Spleen (tissue), 11 donors: ENCODE measurements around the gene ECI1. TPM values are rescaled to one million over a fixed set of nuclear protein-coding genes. Genes with fewer than 3 reads are reported as not detected.

Experiments used
- DNase-seq: peaks from one replicate; pipeline ENCODE4 v3.0.0-alpha.2; 2020
- H3K27ac ChIP-seq, 8 donors: fragments of 200-600 bp; sonication (generic) in 7 of 8; 1 replicate in 4 of 8; 2 replicates in 4 of 8; pipeline versions ENCODE4 v1.5.0 to v1.8.0; 2016 to 2021; ENCODE audit warnings: inconsistent platforms in 4 of 8, mild to moderate bottlenecking in 4 of 8, moderate library complexity in 1 of 8
- H3K27me3 ChIP-seq, 7 donors: fragments of 200-600 bp; sonication (generic) in 6 of 7; replicated peaks in 1 of 7; 1 replicate in 4 of 7; 2 replicates in 3 of 7; pipeline versions ENCODE4 v1.5.0 to v1.8.0; 2016 to 2021; ENCODE audit warnings: inconsistent platforms in 3 of 7, mild to moderate bottlenecking in 1 of 7
- H3K36me3 ChIP-seq, 6 donors: fragments of 200-600 bp; sonication (generic) in 5 of 6; 1 replicate in 4 of 6; 2 replicates in 2 of 6; pipeline versions ENCODE4 v1.5.0 to v1.8.0; 2016 to 2021; ENCODE audit warnings: inconsistent platforms in 2 of 6
- H3K4me1 ChIP-seq, 6 donors: fragments of 200-600 bp; sonication (generic) in 5 of 6; 1 replicate in 3 of 6; 2 replicates in 3 of 6; pipeline versions ENCODE4 v1.5.0 to v1.8.0; 2016 to 2021; ENCODE audit warnings: inconsistent platforms in 3 of 6
- H3K4me3 ChIP-seq, 8 donors: fragments of 200-600 bp; sonication (generic) in 7 of 8; 1 replicate in 4 of 8; 2 replicates in 4 of 8; pipeline versions ENCODE4 v1.5.0 to v1.8.0; 2016 to 2021; ENCODE audit warnings: inconsistent platforms in 4 of 8, mild to moderate bottlenecking in 4 of 8, moderate library complexity in 2 of 8
- H3K9me3 ChIP-seq, 8 donors: fragments of 200-600 bp; sonication (generic) in 7 of 8; 1 replicate in 4 of 8; 2 replicates in 4 of 8; pipeline versions ENCODE4 v1.5.0 to v1.8.0; 2016 to 2021; ENCODE audit warnings: inconsistent platforms in 4 of 8
- POLR2A ChIP-seq, 3 donors: fragments of 450-650 bp; IDR thresholded peaks; one replicate each; pipeline ENCODE4 v1.5.1; 2017; ENCODE audit warnings: antibody characterized with exemption in 3 of 3, mild to moderate bottlenecking in 1 of 3
- POLR2AphosphoS5 ChIP-seq, 3 donors: sonication (generic); formaldehyde crosslinking; IDR thresholded peaks; one replicate each; pipeline ENCODE4 v1.5.1; 2017; ENCODE audit warnings: antibody characterized with exemption in 3 of 3
- WGBS, 5 donors: extraction: QIAGEN DNeasy Blood & Tissue Kit in 3 of 5; methylation state at CpG; one replicate each; pipeline versions ENCODE4 v1.1.5 to v1.1.7; 2013 to 2018; 5-methylcytosine and 5-hydroxymethylcytosine counted together
- intact Hi-C: fragments of 100-400 bp; cut with DNase I; formaldehyde crosslinking; loops from one replicate; pipeline ENCODE4 v1.15.0; 2023; ENCODE audit warnings: low total_unique reads
- polyA plus RNA-seq, 3 donors: library from polyadenylated mRNA; stranded (reverse); fragments of 200-250 nt; gene quantifications; one replicate each; pipeline ENCODE4 v1.2.1, GENCODE V29; 2013
- total RNA-seq, 7 donors: library from RNA; depleted of rRNA in 3 of 7; stranded (reverse); fragments of >200 nt in 3 of 7; fragmentation: NEBNext Ultra II Directional in 4 of 7; extraction: Animal tissue kit (Norgen Biotek cat#: 25700) in 4 of 7; gene quantifications; one replicate each; pipeline versions ENCODE4 v1.1.0 to v1.2.1, GENCODE V29; 2016 to 2021
- TF ChIP-seq, protein P1 (sequence below), 11 experiments: fragments of 200-600 bp in 7 of 11; fragments of 450-650 bp in 4 of 11; sonication (generic) in 4 of 11; IDR thresholded peaks in 8 of 11; conservative IDR thresholded peaks in 3 of 11; 1 replicate in 7 of 11; 2 replicates in 4 of 11; pipeline versions ENCODE4 v1.4.0 to v1.8.0; 2016 to 2021; ENCODE audit warnings: antibody characterized with exemption in 11 of 11, inconsistent platforms in 4 of 11, mild to moderate bottlenecking in 1 of 11
- donor health status: healthy with polysubstance abuse.
- donor health status: DM: no; HTN: no; CAD: no; lungs with moderate emphysema.
- donor health status: DM: no; HTN: no; CAD: no.
- donor health status: Bipolar disorder and iron deficiency.
- donor health status: healthy.
- donor health status: DM: no; HTN: no; CAD: no.
- donor health status: DM: yes; HTN: yes; CAD: no.

ECI1 gene
- total and polyA plus RNA-seq, 10 donors = 20.6 to 54.8 (median 34.0) TPM

DNA sequence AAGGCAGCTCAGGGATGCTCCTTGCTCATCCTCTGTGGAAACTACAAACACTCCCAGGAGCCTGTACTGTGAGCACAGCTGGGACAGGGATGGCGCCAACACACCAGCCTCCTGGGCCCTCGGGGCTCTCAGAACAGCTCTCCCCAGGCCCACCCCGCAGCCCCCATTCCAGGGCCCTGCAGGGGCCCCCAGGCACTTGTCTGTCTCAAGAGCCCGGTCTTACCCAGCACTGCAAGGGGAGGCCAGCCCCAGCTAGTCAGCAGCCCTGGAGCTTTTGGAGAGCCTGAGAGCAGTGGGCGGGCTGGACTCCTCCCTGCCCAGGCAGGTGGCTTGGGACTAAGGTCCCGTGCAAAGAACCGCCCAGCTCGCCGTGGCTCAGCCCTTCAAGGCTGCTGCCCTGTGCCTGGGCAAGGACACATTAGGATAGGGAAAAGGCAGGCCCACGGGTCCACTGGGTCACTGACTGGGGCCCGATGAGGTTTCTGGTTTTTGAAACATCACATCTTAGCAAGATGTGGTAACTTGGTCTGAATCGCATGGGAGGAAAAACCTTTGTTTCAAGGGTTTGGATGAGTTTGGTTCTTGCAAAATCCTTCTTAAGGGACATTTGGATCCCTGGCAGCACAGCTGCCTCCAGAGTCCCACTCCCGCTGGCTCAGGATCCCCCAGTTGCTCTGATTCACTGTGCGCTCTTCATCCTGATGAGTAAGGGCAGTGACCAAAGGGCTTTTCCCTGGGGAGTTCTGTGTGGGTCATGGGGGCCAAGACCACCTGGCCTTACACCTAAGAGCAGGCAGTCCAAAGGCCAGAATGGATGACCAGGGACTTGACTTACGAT, 12.3 kb downstream of the ECI1 start:
- peaks cover 0 to 43% (median 26%) of the 10 kb centered on the region in 7 donors for H3K27me3 ChIP-seq
- intact Hi-C loops = no loop called here
- no peak for DNase-seq
- 78 to 89% (median 86%) methylated on average over 12 to 15 of the region's 15 CpGs for WGBS, 5 donors
- TF ChIP-seq, protein P1, sequence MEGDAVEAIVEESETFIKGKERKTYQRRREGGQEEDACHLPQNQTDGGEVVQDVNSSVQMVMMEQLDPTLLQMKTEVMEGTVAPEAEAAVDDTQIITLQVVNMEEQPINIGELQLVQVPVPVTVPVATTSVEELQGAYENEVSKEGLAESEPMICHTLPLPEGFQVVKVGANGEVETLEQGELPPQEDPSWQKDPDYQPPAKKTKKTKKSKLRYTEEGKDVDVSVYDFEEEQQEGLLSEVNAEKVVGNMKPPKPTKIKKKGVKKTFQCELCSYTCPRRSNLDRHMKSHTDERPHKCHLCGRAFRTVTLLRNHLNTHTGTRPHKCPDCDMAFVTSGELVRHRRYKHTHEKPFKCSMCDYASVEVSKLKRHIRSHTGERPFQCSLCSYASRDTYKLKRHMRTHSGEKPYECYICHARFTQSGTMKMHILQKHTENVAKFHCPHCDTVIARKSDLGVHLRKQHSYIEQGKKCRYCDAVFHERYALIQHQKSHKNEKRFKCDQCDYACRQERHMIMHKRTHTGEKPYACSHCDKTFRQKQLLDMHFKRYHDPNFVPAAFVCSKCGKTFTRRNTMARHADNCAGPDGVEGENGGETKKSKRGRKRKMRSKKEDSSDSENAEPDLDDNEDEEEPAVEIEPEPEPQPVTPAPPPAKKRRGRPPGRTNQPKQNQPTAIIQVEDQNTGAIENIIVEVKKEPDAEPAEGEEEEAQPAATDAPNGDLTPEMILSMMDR (IDR thresholded peaks at IDR 0.05 in 8 of 11, conservative IDR thresholded peaks at IDR 0.05 in 3 of 11) = no peak
- TF ChIP-seq POLR2A (IDR thresholded peaks at IDR 0.05) = no peak
- no peak for TF ChIP-seq POLR2AphosphoS5 (IDR thresholded peaks at IDR 0.05)
- no peak overlapping the region for H3K27ac ChIP-seq
- no peak overlapping the region for H3K4me3 ChIP-seq
- H3K36me3 ChIP-seq = peaks cover 4 to 88% (median 37%) of the 10 kb centered on the region in 6 donors
- peaks cover 11 to 44% (median 19%) of the 10 kb centered on the region in 6 donors for H3K4me1 ChIP-seq
- no peaks in the 10 kb centered on the region for H3K9me3 ChIP-seq

DNA sequence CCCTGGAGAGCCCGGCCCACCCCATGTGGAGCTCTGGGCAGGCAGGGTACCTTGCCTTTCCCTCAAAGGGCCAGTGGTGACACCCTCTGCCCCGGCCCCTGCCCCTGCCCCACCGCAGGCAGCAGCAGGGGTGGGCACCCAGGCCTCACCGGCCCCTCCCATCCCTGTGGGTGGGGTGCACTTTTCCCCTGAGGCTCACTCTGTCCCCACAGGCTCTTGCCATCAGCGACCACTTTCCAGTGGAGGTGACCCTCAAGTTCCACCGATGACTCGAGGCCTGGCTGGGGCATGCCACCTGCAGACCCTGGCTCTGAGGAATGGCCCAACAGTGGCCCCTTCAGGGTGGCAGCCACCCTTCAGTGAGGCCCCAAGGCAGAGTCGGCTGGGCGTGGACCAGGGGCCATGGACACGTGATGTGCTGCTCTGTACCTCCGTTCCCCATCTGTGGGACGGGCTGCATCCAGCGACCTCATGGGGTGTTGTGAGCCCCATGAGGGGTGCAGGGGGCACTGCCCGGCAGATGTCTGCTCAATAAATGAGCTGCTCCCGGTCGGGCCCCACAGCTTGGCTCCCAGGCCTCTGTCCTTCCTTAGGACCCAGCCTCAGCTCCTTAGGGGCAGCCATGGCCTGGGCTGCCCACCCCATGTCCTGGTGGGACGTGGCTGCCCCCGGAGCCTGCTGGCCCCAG, 13.1 kb downstream of the ECI1 start:
- H3K27ac ChIP-seq = no peak overlapping the region
- no peak overlapping the region for H3K4me3 ChIP-seq
- peaks cover 11 to 42% (median 19%) of the 10 kb centered on the region in 6 donors for H3K4me1 ChIP-seq
- WGBS, 5 donors = 56 to 74% (median 68%) methylated on average over 10 to 18 of the region's 18 CpGs
- H3K27me3 ChIP-seq = peaks cover 0 to 49% (median 26%) of the 10 kb centered on the region in 7 donors
- H3K36me3 ChIP-seq = peaks cover 8 to 88% (median 38%) of the 10 kb centered on the region in 6 donors
- TF ChIP-seq POLR2AphosphoS5 (IDR thresholded peaks at IDR 0.05) (peak in 2 of 3 donors; percentile 5 to 7), POLR2A (IDR thresholded peaks at IDR 0.05) (no peak)
- TF ChIP-seq, protein P1 (IDR thresholded peaks at IDR 0.05 in 8 of 11, conservative IDR thresholded peaks at IDR 0.05 in 3 of 11) = no peak
- H3K9me3 ChIP-seq = no peaks in the 10 kb centered on the region
- DNase-seq = no peak
- intact Hi-C loops = no loop called here

DNA sequence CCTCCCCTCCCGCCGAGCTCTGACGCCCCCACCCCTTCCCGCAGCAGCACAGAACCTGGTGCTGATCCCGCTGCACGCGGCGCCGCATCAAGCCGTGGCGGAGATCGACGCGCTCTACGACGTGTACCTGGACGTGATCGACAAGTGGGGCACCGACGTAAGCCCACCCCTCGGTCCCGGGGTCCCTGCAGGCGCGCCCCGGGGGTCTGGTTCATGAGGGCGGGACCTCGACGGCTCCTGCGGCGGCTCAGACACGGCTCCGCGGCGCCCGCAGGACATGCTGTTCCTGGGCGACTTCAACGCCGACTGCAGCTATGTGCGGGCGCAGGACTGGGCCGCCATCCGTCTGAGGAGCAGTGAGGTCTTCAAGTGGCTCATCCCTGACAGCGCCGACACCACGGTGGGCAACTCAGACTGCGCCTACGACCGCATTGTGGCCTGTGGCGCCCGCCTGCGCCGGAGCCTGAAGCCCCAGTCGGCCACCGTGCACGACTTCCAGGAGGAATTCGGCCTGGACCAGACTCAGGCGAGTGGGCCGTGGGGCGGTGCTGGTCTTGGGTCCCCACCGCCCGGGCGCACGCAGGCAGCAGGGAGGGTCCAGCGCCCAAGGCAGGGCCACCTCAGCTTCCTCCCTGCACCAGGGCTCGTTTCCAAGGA, 13.8 kb downstream of the ECI1 start:
- Histone ChIP-seq H3K27ac (no peak overlapping the region), H3K36me3 (peaks cover 13 to 88% (median 39%) of the 10 kb centered on the region in 6 donors), H3K4me3 (no peak overlapping the region), H3K9me3 (no peaks in the 10 kb centered on the region), H3K27me3 (peaks cover 0 to 53% (median 26%) of the 10 kb centered on the region in 7 donors), H3K4me1 (peaks cover 11 to 35% (median 19%) of the 10 kb centered on the region in 6 donors)
- DNase-seq = no peak
- intact Hi-C loops = no loop called here
- TF ChIP-seq POLR2AphosphoS5 (IDR thresholded peaks at IDR 0.05) = peak; percentile 9 to 50 (median 30)
- TF ChIP-seq POLR2A (IDR thresholded peaks at IDR 0.05) = no peak
- WGBS, 5 donors = 17 to 30% (median 20%) methylated on average over 4 to 65 of the region's 65 CpGs

DNA sequence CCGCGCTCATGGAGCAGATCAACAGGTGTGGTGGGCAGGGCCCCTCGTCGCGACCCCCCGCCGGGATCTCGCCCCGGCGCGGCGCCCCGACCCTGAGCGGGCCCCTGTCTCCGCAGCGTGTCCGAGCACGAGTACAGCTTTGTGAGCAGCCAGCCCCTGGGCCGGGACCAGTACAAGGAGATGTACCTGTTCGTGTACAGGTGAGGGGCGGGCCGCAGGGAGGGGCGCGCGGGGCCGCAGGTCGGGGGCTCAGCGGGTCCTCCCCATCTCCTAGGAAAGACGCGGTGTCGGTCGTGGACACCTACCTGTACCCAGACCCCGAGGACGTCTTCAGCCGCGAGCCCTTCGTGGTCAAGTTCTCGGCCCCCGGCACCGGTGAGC, 14.3 kb downstream of the ECI1 start:
- intact Hi-C loops = no loop called here
- peak overlapping the region in 1 of 8 donors; percentile 30 for H3K4me3 ChIP-seq
- DNase-seq = no peak
- WGBS, 5 donors = 12 to 15% (median 12%) methylated on average over 26 to 40 of the region's 40 CpGs; no CpG with 5 or more reads in 1 of the 5 donors
- peaks cover 13 to 88% (median 41%) of the 10 kb centered on the region in 6 donors for H3K36me3 ChIP-seq
- H3K27me3 ChIP-seq = peaks cover 0 to 53% (median 26%) of the 10 kb centered on the region in 7 donors
- H3K4me1 ChIP-seq = peaks cover 11 to 31% (median 19%) of the 10 kb centered on the region in 6 donors
- TF ChIP-seq POLR2AphosphoS5 (IDR thresholded peaks at IDR 0.05) (no peak), POLR2A (IDR thresholded peaks at IDR 0.05) (no peak)
- TF ChIP-seq, protein P1 (IDR thresholded peaks at IDR 0.05 in 8 of 11, conservative IDR thresholded peaks at IDR 0.05 in 3 of 11) = no peak
- H3K9me3 ChIP-seq = no peaks in the 10 kb centered on the region
- H3K27ac ChIP-seq = no peak overlapping the region
